ENCODE results near the gene NGB. TPM values are rescaled to one million over a fixed set of nuclear protein-coding genes. Genes with fewer than 3 reads are reported as not detected.

Gene NGB
- total RNA-seq, 2 experiments from 2014 or later = not detected

GRCh38 chr14:77260199-77260598 is 10.8 kb downstream of the NGB start:
- Mint-ChIP-seq H3K9me3 (no peaks in the 10 kb centered on the region), H3K27ac (no peak overlapping the region), H3K36me3 (ENCODE audit: low read depth) (no peaks in the 10 kb centered on the region), H3K27me3 (peaks cover 38% of the 10 kb centered on the region), H3K4me1 (ENCODE audit: low read depth) (no peaks in the 10 kb centered on the region), H3K4me3 (no peak overlapping the region)
- ATAC-seq (ENCODE audit: poor library complexity) (no peak), DNase-seq (no peak)
- ChIA-PET POLR2A (no interaction called here), CTCF (no interaction called here)
- TF ChIP-seq CTCF (IDR thresholded peaks at IDR 0.05) = no peak
- Histone ChIP-seq H3K27ac (ENCODE audit: low read depth in 1 of 2, low read length in 2 of 2) (no peak overlapping the region), H3K4me1 (ENCODE audit: insufficient read depth, low read length) (no peaks in the 10 kb centered on the region), H3K36me3 (ENCODE audit: insufficient read depth, low read length) (no peaks in the 10 kb centered on the region), H3K27me3 (ENCODE audit: control insufficient read depth in 1 of 2, insufficient read depth in 2 of 2, low read length in 2 of 2) (peaks cover 0 to 2% of the 10 kb centered on the region in 2 experiments), H3K9me3 (ENCODE audit: control insufficient read depth in 1 of 2, insufficient read depth in 1 of 2, low read length in 2 of 2) (no peaks in the 10 kb centered on the region), H3K4me3 (ENCODE audit: low read length) (no peak overlapping the region)
- intact Hi-C loops (cut with DNase I, micrococcal nuclease) = no loop called here

- H3K27me3 Mint-ChIP-seq = peaks cover 38% of the 10 kb centered on the region
- POLR2A ChIA-PET = no interaction called here
These were observed 11.8 kb downstream of the NGB start for GRCh38 chr14:77259025-77259715.

DNA sequence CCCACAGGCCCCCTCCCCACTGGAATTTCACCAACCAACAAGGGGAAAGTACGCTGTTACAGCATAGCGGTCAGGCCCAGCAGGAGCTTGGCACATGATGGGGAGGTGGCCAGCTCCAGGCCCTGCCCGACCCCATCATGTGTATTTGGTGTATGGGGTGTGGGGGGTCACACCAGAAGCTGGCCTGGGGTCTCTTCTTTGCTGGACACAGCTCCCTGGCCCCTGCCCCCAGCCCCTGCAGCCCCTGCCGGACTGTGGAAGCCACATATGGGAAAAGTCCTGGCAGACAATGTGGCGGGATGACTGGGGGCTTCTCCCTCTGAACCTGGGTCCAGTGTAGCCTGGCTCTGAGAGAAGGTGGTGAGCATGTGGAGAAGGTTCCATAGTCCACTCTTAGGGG is 12.4 kb downstream of the NGB start:
- H3K27me3 Mint-ChIP-seq = peaks cover 32% of the 10 kb centered on the region
- no peaks in the 10 kb centered on the region for H3K36me3 Mint-ChIP-seq (ENCODE audit: low read depth)
- H3K9me3 Mint-ChIP-seq = no peaks in the 10 kb centered on the region
- H3K9me3 ChIP-seq (ENCODE audit: control insufficient read depth in 1 of 2, insufficient read depth in 1 of 2, low read length in 2 of 2) = no peaks in the 10 kb centered on the region
- ATAC-seq (ENCODE audit: poor library complexity) (no peak), DNase-seq (no peak)
- no peak overlapping the region for H3K4me3 Mint-ChIP-seq
- POLR2A ChIA-PET = no interaction called here
- no peak overlapping the region for H3K27ac ChIP-seq (ENCODE audit: low read depth in 1 of 2, low read length in 2 of 2)
- CTCF ChIA-PET = no interaction called here
- no peaks in the 10 kb centered on the region for H3K4me1 ChIP-seq (ENCODE audit: insufficient read depth, low read length)
- H3K36me3 ChIP-seq (ENCODE audit: insufficient read depth, low read length) = no peaks in the 10 kb centered on the region
- H3K27ac Mint-ChIP-seq = no peak overlapping the region
- intact Hi-C loops (cut with DNase I, micrococcal nuclease) = no loop called here
- no peak overlapping the region for H3K4me3 ChIP-seq (ENCODE audit: low read length)
- peaks cover 0 to 2% of the 10 kb centered on the region in 2 experiments for H3K27me3 ChIP-seq (ENCODE audit: control insufficient read depth in 1 of 2, insufficient read depth in 2 of 2, low read length in 2 of 2)
- TF ChIP-seq CTCF (IDR thresholded peaks at IDR 0.05) = no peak
- no peaks in the 10 kb centered on the region for H3K4me1 Mint-ChIP-seq (ENCODE audit: low read depth)

More at GRCh38 chr14:77259025-77259715, 11.8 kb downstream of the NGB start:
- no peak for DNase-seq
- H3K4me1 Mint-ChIP-seq (ENCODE audit: low read depth) = no peaks in the 10 kb centered on the region
- no peaks in the 10 kb centered on the region for H3K4me1 ChIP-seq (ENCODE audit: insufficient read depth, low read length)
- intact Hi-C loops (cut with DNase I, micrococcal nuclease) = no loop called here
- no peak overlapping the region for H3K4me3 ChIP-seq (ENCODE audit: low read length)
- H3K36me3 ChIP-seq (ENCODE audit: insufficient read depth, low read length) = no peaks in the 10 kb centered on the region
- no peak overlapping the region for H3K27ac Mint-ChIP-seq
- peaks cover 0 to 2% of the 10 kb centered on the region in 2 experiments for H3K27me3 ChIP-seq (ENCODE audit: control insufficient read depth in 1 of 2, insufficient read depth in 2 of 2, low read length in 2 of 2)
- H3K27ac ChIP-seq (ENCODE audit: low read depth in 1 of 2, low read length in 2 of 2) = no peak overlapping the region
- H3K9me3 Mint-ChIP-seq = no peaks in the 10 kb centered on the region
- H3K4me3 Mint-ChIP-seq = no peak overlapping the region
- H3K36me3 Mint-ChIP-seq (ENCODE audit: low read depth) = no peaks in the 10 kb centered on the region
- ATAC-seq (ENCODE audit: poor library complexity) = no peak
- no peak for TF ChIP-seq CTCF (IDR thresholded peaks at IDR 0.05)
- CTCF ChIA-PET = no interaction called here
- no peaks in the 10 kb centered on the region for H3K9me3 ChIP-seq (ENCODE audit: control insufficient read depth in 1 of 2, insufficient read depth in 1 of 2, low read length in 2 of 2)
